ENCODE data around the gene CASP6.

Gene CASP6

GRCh38 chr4:109748114-109748513 is 44.9 kb upstream of the CASP6 start:
- H3K36me3 ChIP-seq = no peaks in the 10 kb centered on the region
- no peaks in the 10 kb centered on the region for H3K9me3 ChIP-seq
- TF ChIP-seq, protein P1, sequence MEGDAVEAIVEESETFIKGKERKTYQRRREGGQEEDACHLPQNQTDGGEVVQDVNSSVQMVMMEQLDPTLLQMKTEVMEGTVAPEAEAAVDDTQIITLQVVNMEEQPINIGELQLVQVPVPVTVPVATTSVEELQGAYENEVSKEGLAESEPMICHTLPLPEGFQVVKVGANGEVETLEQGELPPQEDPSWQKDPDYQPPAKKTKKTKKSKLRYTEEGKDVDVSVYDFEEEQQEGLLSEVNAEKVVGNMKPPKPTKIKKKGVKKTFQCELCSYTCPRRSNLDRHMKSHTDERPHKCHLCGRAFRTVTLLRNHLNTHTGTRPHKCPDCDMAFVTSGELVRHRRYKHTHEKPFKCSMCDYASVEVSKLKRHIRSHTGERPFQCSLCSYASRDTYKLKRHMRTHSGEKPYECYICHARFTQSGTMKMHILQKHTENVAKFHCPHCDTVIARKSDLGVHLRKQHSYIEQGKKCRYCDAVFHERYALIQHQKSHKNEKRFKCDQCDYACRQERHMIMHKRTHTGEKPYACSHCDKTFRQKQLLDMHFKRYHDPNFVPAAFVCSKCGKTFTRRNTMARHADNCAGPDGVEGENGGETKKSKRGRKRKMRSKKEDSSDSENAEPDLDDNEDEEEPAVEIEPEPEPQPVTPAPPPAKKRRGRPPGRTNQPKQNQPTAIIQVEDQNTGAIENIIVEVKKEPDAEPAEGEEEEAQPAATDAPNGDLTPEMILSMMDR (IDR thresholded peaks at IDR 0.05) = no peak
- no peaks in the 10 kb centered on the region for H3K27me3 ChIP-seq
- no peak overlapping the region for H3K4me3 ChIP-seq
- intact Hi-C loops (cut with DNase I; ENCODE audit: low total_unique reads) = no loop called here
- no peak for DNase-seq
- no peak overlapping the region for H3K27ac ChIP-seq
- H3K4me1 ChIP-seq = no peaks in the 10 kb centered on the region

GRCh38 chr4:109746728-109747127 is 43.5 kb upstream of the CASP6 start:
- intact Hi-C loops (cut with DNase I; ENCODE audit: low total_unique reads) = no loop called here
- Histone ChIP-seq H3K27me3 (no peaks in the 10 kb centered on the region), H3K36me3 (no peaks in the 10 kb centered on the region), H3K27ac (no peak overlapping the region), H3K4me3 (no peak overlapping the region), H3K9me3 (no peaks in the 10 kb centered on the region), H3K4me1 (no peaks in the 10 kb centered on the region)
- TF ChIP-seq, protein P1 (IDR thresholded peaks at IDR 0.05) = no peak
- no peak for DNase-seq

- intact Hi-C loops (cut with DNase I; ENCODE audit: low total_unique reads) = no loop called here
- Histone ChIP-seq H3K27me3 (no peaks in the 10 kb centered on the region), H3K27ac (no peak overlapping the region), H3K4me3 (no peak overlapping the region), H3K4me1 (no peaks in the 10 kb centered on the region), H3K9me3 (no peaks in the 10 kb centered on the region), H3K36me3 (no peaks in the 10 kb centered on the region)
- DNase-seq = no peak
- TF ChIP-seq, protein P1 (IDR thresholded peaks at IDR 0.05) = no peak
Measured at GRCh38 chr4:109745830-109746229, 42.6 kb upstream of the CASP6 start.

GRCh38 chr4:109739547-109739946 is 36.3 kb upstream of the CASP6 start:
- DNase-seq = no peak
- H3K9me3 ChIP-seq = no peaks in the 10 kb centered on the region
- H3K27me3 ChIP-seq = peaks cover 0 to 5% of the 10 kb centered on the region in 2 donors
- H3K4me3 ChIP-seq = no peak overlapping the region
- TF ChIP-seq, protein P1 (IDR thresholded peaks at IDR 0.05) = no peak
- no peaks in the 10 kb centered on the region for H3K36me3 ChIP-seq
- intact Hi-C loops (cut with DNase I; ENCODE audit: low total_unique reads) = no loop called here
- H3K4me1 ChIP-seq = no peaks in the 10 kb centered on the region
- H3K27ac ChIP-seq = no peak overlapping the region

DNA sequence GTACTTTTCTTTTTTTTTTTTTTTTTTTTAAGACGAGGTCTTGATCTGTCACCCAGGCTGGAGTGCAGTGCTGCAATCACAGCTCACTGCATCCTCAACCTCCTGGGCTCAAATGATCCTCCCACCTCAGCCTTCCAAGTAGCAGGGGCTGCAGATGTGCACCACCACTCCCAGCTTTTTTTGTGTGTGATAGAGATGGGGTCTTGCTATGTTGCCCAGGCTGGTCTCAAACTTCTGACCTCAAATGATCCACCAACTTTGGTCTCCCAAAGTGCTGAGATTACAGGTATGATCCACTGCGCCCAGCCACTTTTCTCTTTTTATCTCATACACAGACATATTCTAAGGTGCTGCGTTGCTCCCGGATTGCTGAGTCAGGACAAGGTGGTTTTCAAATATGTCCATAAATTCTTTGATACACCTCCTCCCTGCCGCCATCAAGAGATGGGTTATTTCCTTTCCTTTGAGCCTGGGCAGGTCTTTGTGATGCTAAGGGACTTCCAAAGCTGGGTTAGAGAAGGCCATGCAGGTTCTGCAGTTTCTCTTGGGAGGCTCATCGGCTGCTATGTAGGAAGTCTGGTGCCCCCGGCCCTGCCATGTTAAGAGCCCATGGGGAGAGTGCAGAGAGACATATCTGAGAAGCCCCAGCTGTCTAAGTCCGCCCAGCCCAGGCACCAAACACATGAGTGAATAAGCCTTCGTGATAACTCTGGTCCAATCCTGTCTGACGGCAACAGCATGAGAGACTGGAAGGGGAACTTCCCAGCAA is 35.0 kb upstream of the CASP6 start:
- intact Hi-C loops (cut with DNase I; ENCODE audit: low total_unique reads) = no loop called here
- H3K27ac ChIP-seq = no peak overlapping the region
- no peak for DNase-seq
- H3K9me3 ChIP-seq = no peaks in the 10 kb centered on the region
- no peak overlapping the region for H3K4me3 ChIP-seq
- H3K4me1 ChIP-seq = no peaks in the 10 kb centered on the region
- TF ChIP-seq, protein P1 (IDR thresholded peaks at IDR 0.05) = no peak
- peaks cover 0 to 5% of the 10 kb centered on the region in 2 donors for H3K27me3 ChIP-seq
- no peaks in the 10 kb centered on the region for H3K36me3 ChIP-seq
